Stimulated activated CD8-positive, alpha-beta memory T cell treated with anti-CD3 and anti-CD28 coated beads, Interleukin-7, amount 100 ng/mL, for 1 hour (primary cell): ENCODE measurements around the gene CPNE1.

ENCODE experiments used
- DNase-seq, 2 donors: peaks; one replicate each; pipeline ENCODE4 v3.0.0-alpha.2; 2020; ENCODE audit warnings: low read depth in 2 of 2

The CPNE1 gene

GRCh38 chr20:35600176-35600992, 64.3 kb downstream of the CPNE1 start:
- DNase-seq, result no peak

- no peak for DNase-seq
Observed at GRCh38 chr20:35599776-35600120, 65.0 kb downstream of the CPNE1 start.

- no peak for DNase-seq
Observed at GRCh38 chr20:35598899-35599775, 65.6 kb downstream of the CPNE1 start.

- DNase-seq, result no peak
Observed at GRCh38 chr20:35598476-35598875, 66.2 kb downstream of the CPNE1 start.

- DNase-seq, result no peak
Observed at GRCh38 chr20:35597186-35597585, 67.5 kb downstream of the CPNE1 start.

- DNase-seq, result no peak
Observed at GRCh38 chr20:35595901-35596300, 68.8 kb downstream of the CPNE1 start.

- no peak for DNase-seq
Observed at GRCh38 chr20:35595456-35595855, 69.2 kb downstream of the CPNE1 start.

GRCh38 chr20:35592339-35592974, 72.2 kb downstream of the CPNE1 start:
- no peak for DNase-seq

GRCh38 chr20:35588397-35588796, 76.3 kb downstream of the CPNE1 start:
- no peak for DNase-seq

- DNase-seq, result no peak
Observed at GRCh38 chr20:35587436-35587835, 77.3 kb downstream of the CPNE1 start.

GRCh38 chr20:35586751-35587425, 77.8 kb downstream of the CPNE1 start:
- DNase-seq, result no peak

GRCh38 chr20:35583636-35584560, 80.8 kb downstream of the CPNE1 start:
- DNase-seq, result no peak

- no peak for DNase-seq
Observed at GRCh38 chr20:35582741-35583404, 81.8 kb downstream of the CPNE1 start.

- no peak for DNase-seq
Observed at GRCh38 chr20:35582131-35582530, 82.6 kb downstream of the CPNE1 start.

GRCh38 chr20:35579196-35579595, 85.5 kb downstream of the CPNE1 start:
- DNase-seq, result no peak

GRCh38 chr20:35578469-35578868, 86.2 kb downstream of the CPNE1 start:
- no peak for DNase-seq

GRCh38 chr20:35576816-35577215, 87.9 kb downstream of the CPNE1 start:
- no peak for DNase-seq
